ENCODE results near the gene NADSYN1.

Gene NADSYN1

GRCh38 chr11:71474771-71475483 lies 21.9 kb downstream of the NADSYN1 start:
- DNase-seq = no peak

GRCh38 chr11:71476031-71476430 lies 23.0 kb downstream of the NADSYN1 start:
- no peak for DNase-seq

- DNase-seq = no peak
Observed at GRCh38 chr11:71476926-71477640, 24.1 kb downstream of the NADSYN1 start.

DNA sequence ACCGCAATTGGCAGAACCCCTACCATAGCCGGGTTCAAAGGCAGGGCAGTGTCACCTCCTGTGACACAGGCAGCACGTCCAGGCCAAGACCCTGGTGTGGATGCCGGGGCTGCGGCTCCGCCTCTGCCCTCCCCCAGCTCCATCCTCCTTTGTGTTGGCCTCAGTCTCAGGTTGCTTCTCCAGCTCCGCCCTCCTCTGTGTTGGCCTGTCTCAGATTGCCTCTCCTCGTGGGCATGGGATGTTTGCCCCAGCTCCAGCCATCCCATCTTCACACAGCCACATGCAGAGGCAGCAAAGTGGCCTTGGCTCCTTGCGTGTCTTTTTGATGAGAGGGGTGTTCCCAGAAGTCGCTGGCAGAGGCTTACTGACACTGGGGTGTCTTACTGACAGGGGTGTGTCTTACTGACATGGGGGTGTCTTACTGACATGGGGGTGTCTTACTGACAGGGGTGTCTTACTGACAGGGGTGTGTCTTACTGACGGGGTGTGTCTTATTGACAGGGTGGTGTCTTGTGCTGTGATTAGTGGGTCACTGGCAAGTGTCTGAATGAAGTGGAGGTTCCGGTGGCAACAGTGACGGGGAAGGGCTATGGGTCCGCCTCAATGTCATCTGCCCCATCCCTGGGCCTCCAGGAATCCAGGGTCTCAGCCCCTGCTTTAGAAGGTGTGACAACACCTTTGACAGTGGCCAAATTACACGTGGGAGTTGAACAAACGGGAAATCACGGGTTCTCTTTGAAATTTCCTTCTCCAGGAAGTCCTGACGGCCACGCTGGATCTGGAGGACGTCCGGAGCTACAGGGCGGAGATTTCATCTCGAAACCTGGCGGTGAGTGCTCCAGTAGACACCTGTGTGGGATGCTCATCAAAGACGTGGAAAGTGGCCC lies 24.9 kb downstream of the NADSYN1 start:
- no peak for DNase-seq

- no peak for DNase-seq
Observed at GRCh38 chr11:71478528-71478840, 25.5 kb downstream of the NADSYN1 start.

DNA sequence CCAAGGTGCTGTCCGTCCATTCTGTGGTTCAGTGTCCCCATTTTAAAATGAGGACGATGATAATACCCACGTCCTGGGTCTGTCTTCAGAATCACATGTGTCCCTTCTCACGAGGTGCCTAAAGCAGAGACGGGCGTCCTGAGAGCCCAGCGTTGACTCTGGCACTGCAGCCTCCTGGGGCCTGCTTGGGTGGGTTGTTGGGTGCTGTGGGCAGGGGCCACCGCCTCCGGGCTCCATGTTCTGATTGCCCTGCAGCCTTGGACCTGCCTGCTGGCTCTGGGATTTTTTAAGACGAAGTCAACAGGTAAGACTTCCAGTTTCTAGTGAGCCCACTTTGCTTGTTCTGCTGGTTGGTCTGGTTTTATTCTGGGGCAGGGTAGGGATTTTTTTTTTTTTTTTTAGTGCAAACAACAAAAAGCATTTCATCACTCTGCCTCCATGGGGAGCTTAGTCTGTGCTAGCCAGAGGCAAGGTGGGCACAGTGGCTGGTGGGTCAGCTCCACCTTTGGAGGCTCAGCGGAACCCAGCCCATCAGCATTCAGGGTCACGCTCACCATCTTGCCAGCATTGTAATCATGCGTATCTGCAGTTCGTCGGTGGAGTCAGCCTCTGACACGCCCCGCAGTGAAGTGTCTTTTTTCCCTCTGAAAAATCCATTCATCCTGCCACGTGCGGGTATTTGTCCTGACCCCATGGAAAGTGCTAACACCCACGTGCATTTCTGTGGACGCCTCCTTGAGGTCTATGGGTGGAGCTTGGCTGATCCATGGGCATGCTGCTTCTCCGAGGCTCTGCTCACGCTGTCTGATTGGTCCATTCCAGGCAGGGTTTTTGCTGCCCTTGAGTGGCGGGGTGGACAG lies 28.3 kb downstream of the NADSYN1 start:
- no peak for DNase-seq

DNA sequence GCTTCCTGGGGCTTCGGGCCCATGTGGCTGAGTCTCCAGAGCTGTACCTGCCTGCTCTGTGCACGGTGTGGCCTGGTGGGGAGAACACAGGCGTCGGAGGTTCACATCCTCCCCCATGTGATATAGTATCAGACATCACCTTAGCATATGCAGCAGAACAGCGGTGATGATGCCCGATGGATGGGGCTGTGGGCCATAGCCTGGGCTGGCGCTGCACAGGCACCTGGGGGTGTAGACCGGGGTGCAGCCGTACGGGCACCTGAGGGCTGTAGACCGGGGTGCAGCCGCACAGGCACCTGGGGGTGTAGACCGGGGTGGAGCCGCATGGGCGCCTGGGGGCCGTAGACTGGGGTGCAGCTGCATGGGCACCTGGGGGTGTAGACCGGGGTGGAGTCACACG lies 29.2 kb downstream of the NADSYN1 start:
- no peak for DNase-seq

GRCh38 chr11:71482746-71483364 lies 29.9 kb downstream of the NADSYN1 start:
- DNase-seq = no peak

GRCh38 chr11:71483692-71484091 lies 30.7 kb downstream of the NADSYN1 start:
- DNase-seq = no peak

DNA sequence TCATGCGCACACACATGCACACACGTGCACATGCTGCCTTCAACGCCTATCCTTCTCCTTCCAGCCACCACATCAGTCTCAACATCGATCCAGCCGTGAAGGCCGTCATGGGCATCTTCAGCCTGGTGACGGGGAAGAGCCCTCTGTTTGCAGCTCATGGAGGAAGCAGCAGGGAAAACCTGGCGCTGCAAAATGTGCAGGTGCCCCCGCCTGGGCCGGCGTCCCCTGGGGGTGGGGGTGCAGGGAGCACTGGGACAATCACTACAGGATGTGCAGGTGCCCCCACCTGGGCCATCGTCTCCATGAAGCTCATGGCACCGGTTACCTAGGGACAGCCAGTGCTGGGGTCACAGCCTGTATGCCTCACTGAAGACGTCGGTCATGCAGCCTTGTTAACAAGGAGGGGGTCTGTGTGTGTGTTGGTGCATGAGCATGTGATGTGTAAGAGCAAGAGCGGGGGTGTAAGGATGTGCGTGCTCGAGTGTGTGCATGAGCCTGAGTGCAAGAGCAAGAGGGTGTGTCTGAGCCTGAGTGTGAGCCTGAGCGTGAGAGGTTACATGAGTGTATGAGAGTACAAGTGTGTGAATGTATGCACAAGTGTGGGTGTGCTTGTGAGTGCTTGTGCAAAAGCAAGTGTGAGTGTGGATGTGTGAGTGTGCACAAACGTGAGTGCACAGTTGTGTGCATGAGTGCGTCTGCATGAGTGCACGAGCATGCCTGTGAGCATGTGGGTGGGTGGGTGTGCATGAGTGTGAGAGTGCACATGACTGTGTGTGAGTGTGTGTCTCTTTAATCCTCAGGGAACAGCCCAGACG lies 31.5 kb downstream of the NADSYN1 start:
- DNase-seq = no peak

DNA sequence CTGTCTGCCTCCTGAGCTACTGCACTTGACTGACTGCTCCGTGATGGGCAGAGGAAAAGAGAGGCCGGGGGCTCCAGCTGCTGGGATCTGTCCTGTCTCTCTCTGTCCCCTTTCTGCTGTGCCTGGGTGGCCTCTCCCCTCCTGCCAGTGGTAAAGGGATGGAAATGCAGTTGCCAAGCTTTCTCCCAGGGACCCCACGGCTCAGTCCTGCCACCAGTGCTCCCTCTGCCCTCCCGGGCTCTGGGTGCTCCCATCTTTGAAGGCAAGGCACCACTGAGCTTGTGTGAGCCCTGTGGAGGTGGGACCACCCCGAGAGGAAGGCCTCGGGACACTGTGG lies 32.0 kb downstream of the NADSYN1 start:
- DNase-seq = no peak

DNA sequence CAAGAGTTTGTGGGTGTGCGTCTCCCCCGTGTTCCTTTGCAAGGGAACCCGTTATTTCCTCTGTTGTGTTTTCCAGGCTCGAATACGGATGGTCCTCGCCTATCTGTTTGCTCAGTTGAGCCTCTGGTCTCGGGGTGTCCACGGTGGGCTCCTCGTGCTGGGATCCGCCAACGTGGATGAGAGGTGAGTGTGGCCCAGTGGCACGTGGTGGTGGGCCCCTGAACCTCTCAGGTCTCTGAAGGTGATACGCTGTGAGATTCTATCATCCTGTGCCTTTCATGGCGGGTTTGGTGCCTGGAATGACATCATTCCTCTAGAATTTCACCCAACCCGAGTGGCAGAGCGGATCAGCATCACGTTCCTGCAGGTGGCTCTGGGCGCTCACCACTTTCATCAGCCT lies 32.5 kb downstream of the NADSYN1 start:
- DNase-seq = no peak

DNA sequence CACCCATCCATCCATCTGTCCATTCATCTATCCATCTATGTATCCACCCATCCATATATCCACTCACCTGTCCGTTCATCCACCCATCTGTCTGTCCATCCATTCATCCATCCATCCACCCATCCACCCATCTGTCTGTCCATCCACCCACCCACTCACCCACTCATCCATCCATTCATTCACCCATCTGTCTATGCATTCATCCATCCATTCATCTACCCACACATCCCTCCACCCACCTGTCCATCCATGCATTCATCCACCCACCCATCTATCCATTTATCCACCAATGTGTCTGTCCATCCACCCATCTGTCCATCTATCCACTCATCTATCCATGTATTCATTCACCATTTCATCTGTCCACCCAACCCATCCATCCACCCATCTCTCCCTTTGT lies 33.3 kb downstream of the NADSYN1 start:
- no peak for DNase-seq

- DNase-seq = no peak
Observed at GRCh38 chr11:71488681-71489270, 35.8 kb downstream of the NADSYN1 start.

- no peak for DNase-seq
Observed at GRCh38 chr11:71489311-71490043, 36.5 kb downstream of the NADSYN1 start.

GRCh38 chr11:71490044-71490730 lies 37.2 kb downstream of the NADSYN1 start:
- no peak for DNase-seq

DNA sequence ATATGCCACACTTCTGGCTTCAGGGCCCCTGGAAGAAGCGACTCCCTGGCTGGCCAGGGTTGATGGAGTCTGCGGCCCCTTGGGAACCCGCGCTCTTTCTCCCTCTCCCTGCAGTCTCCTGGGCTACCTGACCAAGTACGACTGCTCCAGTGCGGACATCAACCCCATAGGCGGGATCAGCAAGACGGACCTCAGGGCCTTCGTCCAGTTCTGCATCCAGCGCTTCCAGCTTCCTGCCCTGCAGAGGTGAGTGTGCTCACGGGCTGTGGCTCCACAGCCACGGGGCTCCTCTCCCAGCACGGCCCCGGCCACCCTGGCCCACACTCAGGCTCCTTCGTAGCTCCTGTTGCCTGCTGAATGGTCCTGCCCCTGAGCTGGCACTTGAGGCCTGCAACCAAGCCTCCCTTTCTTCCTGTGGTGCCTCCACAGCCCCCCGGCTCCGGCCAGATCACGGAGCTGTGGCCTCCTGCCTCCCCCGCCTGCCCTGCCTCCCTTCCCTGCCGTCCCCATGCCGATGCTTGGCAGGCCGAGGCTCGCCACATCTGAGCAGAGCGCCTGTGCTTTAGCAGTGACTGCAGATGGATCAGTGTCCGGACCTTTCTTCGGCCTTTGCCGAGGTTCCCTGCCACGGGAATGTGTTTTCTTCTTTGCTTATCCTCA lies 37.9 kb downstream of the NADSYN1 start:
- DNase-seq = no peak

DNA sequence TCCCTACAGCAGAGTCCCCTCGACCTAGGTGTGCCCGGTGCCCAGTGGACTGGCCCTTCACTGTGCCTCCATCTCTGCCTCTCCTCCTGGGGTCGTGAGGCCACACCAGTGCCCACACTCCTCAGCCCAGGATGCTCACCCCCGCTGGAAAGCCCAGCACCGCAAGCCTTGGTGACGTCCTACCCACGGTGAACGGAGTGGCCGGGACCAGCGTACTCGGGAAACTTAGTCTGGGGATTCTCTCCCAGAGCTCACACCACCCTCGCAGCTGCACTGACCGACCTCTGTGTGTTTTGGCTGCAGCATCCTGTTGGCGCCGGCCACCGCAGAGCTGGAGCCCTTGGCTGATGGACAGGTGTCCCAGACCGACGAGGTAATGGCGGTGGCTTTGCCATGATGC lies 38.5 kb downstream of the NADSYN1 start:
- no peak for DNase-seq

DNA sequence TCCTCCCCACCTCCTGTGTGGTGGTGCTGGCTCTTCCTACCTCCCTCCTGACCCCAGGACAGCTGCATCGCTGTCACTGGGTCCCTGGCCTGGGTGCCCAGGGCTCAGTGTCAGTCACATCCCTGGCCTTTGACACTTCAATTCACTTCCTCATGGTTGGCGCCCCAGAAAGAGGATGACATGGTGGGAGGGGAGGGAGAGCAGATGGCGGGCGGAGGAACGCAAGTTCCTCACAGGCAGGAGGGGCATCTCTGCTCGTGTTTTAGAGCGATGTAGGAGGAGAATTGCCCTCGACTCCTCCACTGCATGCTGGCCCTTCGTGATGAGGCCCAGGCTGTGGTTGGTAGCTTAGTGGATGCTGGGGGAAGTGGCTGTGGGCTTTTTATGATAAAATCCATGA lies 38.9 kb downstream of the NADSYN1 start:
- DNase-seq = no peak
